Activated CD4-positive, alpha-beta T cell treated with anti-CD3 and anti-CD28 coated beads for 1 hour (primary cell): ENCODE measurements around the gene PLEKHA3.
A peak's percentile ranks its signal among the peaks of the same experiment; 100 is the strongest.
"Not testable (repeated sequence)": the region's sequence is repeated elsewhere in the genome, so short reads cannot be mapped to it uniquely, and the experiment has no call there.

Experiments
- DNase-seq: peaks from one replicate; pipeline ENCODE4 v3.0.0-alpha.2; 2020

PLEKHA3 gene

GRCh38 chr2:178480227-178481181 lies at the start of gene PLEKHA3:
TSS of gene PLEKHA3 (plus strand) at chr2:178480457. CDS start at chr2:178480870, 413 bp downstream.
- peak; percentile 54 for DNase-seq

GRCh38 chr2:178436662-178437061 lies 43.6 kb upstream of the PLEKHA3 start:
- DNase-seq: no peak

- no peak for DNase-seq
These were observed 38.8 kb upstream of the PLEKHA3 start for GRCh38 chr2:178441426-178441825.

- no peak for DNase-seq
These were observed 31.1 kb upstream of the PLEKHA3 start for GRCh38 chr2:178448968-178449661.

GRCh38 chr2:178449700-178450523 lies 30.3 kb upstream of the PLEKHA3 start:
- no peak for DNase-seq

GRCh38 chr2:178450524-178450773 lies 29.8 kb upstream of the PLEKHA3 start:
- no peak for DNase-seq

GRCh38 chr2:178450774-178451525 lies 29.3 kb upstream of the PLEKHA3 start, which contains the start of the genes PJVK and PRKRA:
TSS of gene PJVK (plus strand) at chr2:178451378. CDS start at chr2:178453410, 2,032 bp downstream.
TSS of gene PRKRA (minus strand) at chr2:178451175. CDS start at chr2:178451030, 145 bp downstream.
- peak; percentile 93 for DNase-seq

GRCh38 chr2:178452334-178452733 lies 27.9 kb upstream of the PLEKHA3 start:
- no peak for DNase-seq

- DNase-seq: no peak
These were observed 27.4 kb upstream of the PLEKHA3 start for GRCh38 chr2:178452870-178453269.

- no peak for DNase-seq
These were observed 24.3 kb upstream of the PLEKHA3 start for GRCh38 chr2:178455947-178456346.

GRCh38 chr2:178457390-178457886 lies 22.8 kb upstream of the PLEKHA3 start:
- no peak for DNase-seq

- DNase-seq: no peak
These were observed 10.9 kb upstream of the PLEKHA3 start for GRCh38 chr2:178469219-178469849.

GRCh38 chr2:178471313-178471712 lies 8.9 kb upstream of the PLEKHA3 start:
- DNase-seq: not testable (repeated sequence)

GRCh38 chr2:178473373-178473772 lies 6.9 kb upstream of the PLEKHA3 start:
- no peak for DNase-seq

- no peak for DNase-seq
These were observed 6.3 kb upstream of the PLEKHA3 start for GRCh38 chr2:178473931-178474330.

- no peak for DNase-seq
These were observed 5.7 kb upstream of the PLEKHA3 start for GRCh38 chr2:178474560-178474959.

- no peak for DNase-seq
These were observed 3.8 kb upstream of the PLEKHA3 start for GRCh38 chr2:178476477-178476876.

- DNase-seq: no peak
These were observed 2.7 kb upstream of the PLEKHA3 start for GRCh38 chr2:178477443-178478129.

GRCh38 chr2:178478130-178478438 lies 2.2 kb upstream of the PLEKHA3 start:
- no peak for DNase-seq

GRCh38 chr2:178478439-178479274 lies 1.6 kb upstream of the PLEKHA3 start, which contains the start of gene FKBP7:
TSS of gene FKBP7 (minus strand) at chr2:178478600. CDS start at chr2:178478499, 101 bp downstream.
- peak; percentile 75 for DNase-seq
